Activated T-cell treated with anti-CD3 and anti-CD28 coated beads, Interleukin-2, amount 50 U/mL, for 4 hours (primary cell): Measurements from ENCODE around the gene AGBL5. TPM values are rescaled to one million over a fixed set of nuclear protein-coding genes. Genes with fewer than 3 reads are reported as not detected.
"Not testable (repeated sequence)": the region's sequence is repeated elsewhere in the genome, so short reads cannot be mapped to it uniquely, and the experiment has no call there.

ENCODE experiments used
- ATAC-seq, 2 donors: fragments of 200-7000 bp; cut with Tn5 transposase; one replicate each; pipeline ENCODE4 v1.10.0; 2021
- DNase-seq: peaks from one replicate; pipeline ENCODE4 v3.0.0-alpha.2; 2020
- H3K27me3 Mint-ChIP-seq: one replicate; pipeline ENCODE4 v1.8.0; 2021; ENCODE audit warnings: low read depth, mixed read lengths
- H3K36me3 Mint-ChIP-seq: one replicate; pipeline ENCODE4 v1.8.0; 2022; ENCODE audit warnings: mixed read lengths; ENCODE audit not compliant: insufficient read depth
- H3K4me1 Mint-ChIP-seq: one replicate; pipeline ENCODE4 v1.8.0; 2021; ENCODE audit warnings: low read depth, mixed read lengths
- H3K4me3 Mint-ChIP-seq: one replicate; pipeline ENCODE4 v1.8.0; 2021; ENCODE audit warnings: mild to moderate bottlenecking, moderate library complexity, mixed read lengths
- H3K9me3 Mint-ChIP-seq: one replicate; pipeline ENCODE4 v1.8.0; 2021; ENCODE audit warnings: mixed read lengths
- total RNA-seq, 3 donors: library from RNA; stranded (reverse); gene quantifications; one replicate each; pipeline ENCODE4 v1.2.1, GENCODE V29; 2021

AGBL5 gene
- total RNA-seq, 3 donors from 2014 or later = 6.5 to 11.2 (median 9.2) TPM

GRCh38 chr2:27072920-27073319 is 21.5 kb downstream of the AGBL5 start:
- no peak for ATAC-seq
- no peak for DNase-seq
- peak overlapping the region; percentile 81 for H3K4me3 Mint-ChIP-seq
- H3K9me3 Mint-ChIP-seq = no peaks in the 10 kb centered on the region
- peaks cover 12% of the 10 kb centered on the region for H3K36me3 Mint-ChIP-seq
- peaks cover 71% of the 10 kb centered on the region for H3K4me1 Mint-ChIP-seq
- H3K27me3 Mint-ChIP-seq = no peaks in the 10 kb centered on the region

GRCh38 chr2:27073782-27074181 is 22.3 kb downstream of the AGBL5 start:
- no peaks in the 10 kb centered on the region for H3K27me3 Mint-ChIP-seq
- DNase-seq (no peak), ATAC-seq (no peak)
- H3K36me3 Mint-ChIP-seq = peaks cover 12% of the 10 kb centered on the region
- no peak overlapping the region for H3K4me3 Mint-ChIP-seq
- peaks cover 63% of the 10 kb centered on the region for H3K4me1 Mint-ChIP-seq
- H3K9me3 Mint-ChIP-seq = no peaks in the 10 kb centered on the region

- ATAC-seq = no peak
- H3K4me1 Mint-ChIP-seq = peaks cover 54% of the 10 kb centered on the region
- no peak overlapping the region for H3K4me3 Mint-ChIP-seq
Observed at GRCh38 chr2:27074738-27075565, 23.5 kb downstream of the AGBL5 start.

GRCh38 chr2:27075566-27075871 is 24.1 kb downstream of the AGBL5 start:
- not testable (repeated sequence) for H3K4me3 Mint-ChIP-seq, H3K27me3 Mint-ChIP-seq, ATAC-seq, H3K36me3 Mint-ChIP-seq, DNase-seq, H3K9me3 Mint-ChIP-seq
- H3K4me1 Mint-ChIP-seq = peaks cover 54% of the 10 kb centered on the region

More at GRCh38 chr2:27074738-27075565, 23.5 kb downstream of the AGBL5 start:
- Mint-ChIP-seq H3K27me3 (no peaks in the 10 kb centered on the region), H3K9me3 (no peaks in the 10 kb centered on the region), H3K36me3 (peaks cover 1% of the 10 kb centered on the region)
- DNase-seq = peak; percentile 32

GRCh38 chr2:27076323-27076722 is 24.9 kb downstream of the AGBL5 start:
- H3K36me3 Mint-ChIP-seq = no peaks in the 10 kb centered on the region
- DNase-seq (no peak), ATAC-seq (no peak)
- H3K27me3 Mint-ChIP-seq = no peaks in the 10 kb centered on the region
- H3K9me3 Mint-ChIP-seq = no peaks in the 10 kb centered on the region
- H3K4me1 Mint-ChIP-seq = peaks cover 55% of the 10 kb centered on the region
- H3K4me3 Mint-ChIP-seq = no peak overlapping the region

GRCh38 chr2:27077231-27077630 is 25.8 kb downstream of the AGBL5 start:
- Mint-ChIP-seq H3K9me3 (no peaks in the 10 kb centered on the region), H3K4me1 (peaks cover 56% of the 10 kb centered on the region), H3K27me3 (no peaks in the 10 kb centered on the region), H3K4me3 (no peak overlapping the region), H3K36me3 (no peaks in the 10 kb centered on the region)
- DNase-seq (no peak), ATAC-seq (no peak)

GRCh38 chr2:27078267-27079194 is 27.1 kb downstream of the AGBL5 start, which contains the start of gene EMILIN1:
TSS of gene EMILIN1 (plus strand) at chr2:27078615. CDS start at chr2:27079066, 451 bp downstream.
- Mint-ChIP-seq H3K9me3 (no peaks in the 10 kb centered on the region), H3K27me3 (no peaks in the 10 kb centered on the region), H3K36me3 (no peaks in the 10 kb centered on the region), H3K4me1 (peaks cover 46% of the 10 kb centered on the region), H3K4me3 (no peak within 1 kb of the TSS)
- ATAC-seq (no peak), DNase-seq (no peak)

GRCh38 chr2:27079233-27080139 is 28.0 kb downstream of the AGBL5 start:
- ATAC-seq (no peak), DNase-seq (no peak)
- Mint-ChIP-seq H3K9me3 (no peaks in the 10 kb centered on the region), H3K27me3 (no peaks in the 10 kb centered on the region), H3K4me1 (peaks cover 39% of the 10 kb centered on the region), H3K4me3 (peak overlapping the region; percentile 14), H3K36me3 (no peaks in the 10 kb centered on the region)

- no peak for ATAC-seq
- Mint-ChIP-seq H3K36me3 (no peaks in the 10 kb centered on the region), H3K4me1 (peaks cover 33% of the 10 kb centered on the region), H3K4me3 (peak overlapping the region; percentile 14), H3K27me3 (no peaks in the 10 kb centered on the region), H3K9me3 (no peaks in the 10 kb centered on the region)
- DNase-seq = no peak
Observed at GRCh38 chr2:27080140-27080469, 28.6 kb downstream of the AGBL5 start.

- ATAC-seq (no peak), DNase-seq (no peak)
- Mint-ChIP-seq H3K27me3 (no peaks in the 10 kb centered on the region), H3K36me3 (no peaks in the 10 kb centered on the region), H3K4me3 (no peak overlapping the region), H3K9me3 (no peaks in the 10 kb centered on the region), H3K4me1 (peaks cover 33% of the 10 kb centered on the region)
Observed at GRCh38 chr2:27080603-27080936, 29.1 kb downstream of the AGBL5 start.

GRCh38 chr2:27081984-27082772 is 30.7 kb downstream of the AGBL5 start:
- ATAC-seq (no peak), DNase-seq (no peak)
- Mint-ChIP-seq H3K4me3 (no peak overlapping the region), H3K36me3 (no peaks in the 10 kb centered on the region), H3K27me3 (no peaks in the 10 kb centered on the region), H3K9me3 (no peaks in the 10 kb centered on the region), H3K4me1 (peaks cover 26% of the 10 kb centered on the region)

GRCh38 chr2:27082773-27083409 is 31.4 kb downstream of the AGBL5 start:
- H3K4me3 Mint-ChIP-seq = no peak overlapping the region
- no peaks in the 10 kb centered on the region for H3K36me3 Mint-ChIP-seq
- no peaks in the 10 kb centered on the region for H3K27me3 Mint-ChIP-seq
- peaks cover 27% of the 10 kb centered on the region for H3K4me1 Mint-ChIP-seq
- DNase-seq (no peak), ATAC-seq (no peak)
- H3K9me3 Mint-ChIP-seq = no peaks in the 10 kb centered on the region
